NCI-H128 (cell line): ENCODE measurements around the gene FGF6.
"Not testable (repeated sequence)": the region's sequence is repeated elsewhere in the genome, so short reads cannot be mapped to it uniquely, and the experiment has no call there.

Experiments used
- DNase-seq: peaks from one replicate; lab custom pipeline; 2025; ENCODE audit not compliant: unreplicated experiment; lab: John Stamatoyannopoulos, UW

FGF6 gene

GRCh38 chr12:4445156-4446101, at the start of gene FGF6:
Gene FGF6 (minus strand): TSS chr12:4445815. CDS start chr12:4445570, 245 bp downstream.
- DNase-seq = no peak

GRCh38 chr12:4490973-4491372, 45.4 kb upstream of the FGF6 start:
- DNase-seq = no peak

GRCh38 chr12:4489556-4489955, 43.9 kb upstream of the FGF6 start:
- DNase-seq = no peak

GRCh38 chr12:4486980-4487379, 41.4 kb upstream of the FGF6 start:
- DNase-seq = no peak

- no peak for DNase-seq
Measured at GRCh38 chr12:4486049-4486699, 40.6 kb upstream of the FGF6 start.

GRCh38 chr12:4483885-4484823, 38.5 kb upstream of the FGF6 start:
- no peak for DNase-seq

- no peak for DNase-seq
Measured at GRCh38 chr12:4482936-4483335, 37.3 kb upstream of the FGF6 start.

GRCh38 chr12:4478933-4479332, 33.3 kb upstream of the FGF6 start:
- no peak for DNase-seq

- no peak for DNase-seq
Measured at GRCh38 chr12:4477129-4477528, 31.5 kb upstream of the FGF6 start.

GRCh38 chr12:4472046-4472445, 26.4 kb upstream of the FGF6 start:
- no peak for DNase-seq

GRCh38 chr12:4471256-4471655, 25.6 kb upstream of the FGF6 start:
- DNase-seq = no peak

- DNase-seq = no peak
Measured at GRCh38 chr12:4468994-4469393, 23.4 kb upstream of the FGF6 start.

GRCh38 chr12:4460761-4461160, 15.1 kb upstream of the FGF6 start:
- DNase-seq = no peak

GRCh38 chr12:4455849-4456248, 10.2 kb upstream of the FGF6 start:
- DNase-seq = not testable (repeated sequence)

GRCh38 chr12:4454315-4454860, 8.8 kb upstream of the FGF6 start:
- DNase-seq = no peak

GRCh38 chr12:4451694-4452093, 6.1 kb upstream of the FGF6 start:
- no peak for DNase-seq

GRCh38 chr12:4450551-4451112, 5.0 kb upstream of the FGF6 start:
- DNase-seq = no peak

GRCh38 chr12:4449851-4450221, 4.2 kb upstream of the FGF6 start:
- no peak for DNase-seq

GRCh38 chr12:4448943-4449850, 3.6 kb upstream of the FGF6 start:
- no peak for DNase-seq
